Fibroblast of pulmonary artery (primary cell): ENCODE results near the gene CCNC.

Experiments
- DNase-seq: peaks from one replicate; pipeline ENCODE4 v3.0.0-alpha.2; 2010; ENCODE audit warnings: low read depth
- H3K4me3 ChIP-seq: replicated peaks from 2 replicates; pipeline ENCODE4 v1.5.1; 2011; ENCODE audit warnings: low read depth, mild to moderate bottlenecking, control low read depth, low read length, moderate library complexity
- TF ChIP-seq, protein P1 (sequence below): IDR thresholded peaks from 2 replicates; pipeline ENCODE4 v1.5.1; 2011; ENCODE audit warnings: mild to moderate bottlenecking, control low read depth, low read length, inconsistent platforms; ENCODE audit errors: missing control alignments

CCNC gene

DNA sequence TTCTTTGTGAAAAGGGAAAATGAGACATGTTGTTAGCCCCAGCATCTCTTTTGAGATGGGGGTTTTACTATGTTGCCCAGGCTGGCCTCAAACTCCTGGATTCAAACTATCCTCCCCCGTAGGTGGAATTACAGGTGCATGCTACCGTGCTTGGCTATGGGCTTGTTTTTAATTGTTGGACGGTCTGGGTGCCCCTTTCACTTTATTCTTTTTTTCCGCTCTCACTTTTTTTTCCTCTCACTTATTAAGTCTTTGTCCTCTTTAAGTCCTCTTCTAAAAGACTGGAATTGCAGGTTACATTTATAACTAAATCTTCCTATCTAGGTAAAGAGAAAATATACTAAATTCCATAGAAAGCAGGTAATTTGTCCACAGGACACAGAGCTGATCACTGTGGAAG lies 19.3 kb upstream of the CCNC start:
- TF ChIP-seq, protein P1, sequence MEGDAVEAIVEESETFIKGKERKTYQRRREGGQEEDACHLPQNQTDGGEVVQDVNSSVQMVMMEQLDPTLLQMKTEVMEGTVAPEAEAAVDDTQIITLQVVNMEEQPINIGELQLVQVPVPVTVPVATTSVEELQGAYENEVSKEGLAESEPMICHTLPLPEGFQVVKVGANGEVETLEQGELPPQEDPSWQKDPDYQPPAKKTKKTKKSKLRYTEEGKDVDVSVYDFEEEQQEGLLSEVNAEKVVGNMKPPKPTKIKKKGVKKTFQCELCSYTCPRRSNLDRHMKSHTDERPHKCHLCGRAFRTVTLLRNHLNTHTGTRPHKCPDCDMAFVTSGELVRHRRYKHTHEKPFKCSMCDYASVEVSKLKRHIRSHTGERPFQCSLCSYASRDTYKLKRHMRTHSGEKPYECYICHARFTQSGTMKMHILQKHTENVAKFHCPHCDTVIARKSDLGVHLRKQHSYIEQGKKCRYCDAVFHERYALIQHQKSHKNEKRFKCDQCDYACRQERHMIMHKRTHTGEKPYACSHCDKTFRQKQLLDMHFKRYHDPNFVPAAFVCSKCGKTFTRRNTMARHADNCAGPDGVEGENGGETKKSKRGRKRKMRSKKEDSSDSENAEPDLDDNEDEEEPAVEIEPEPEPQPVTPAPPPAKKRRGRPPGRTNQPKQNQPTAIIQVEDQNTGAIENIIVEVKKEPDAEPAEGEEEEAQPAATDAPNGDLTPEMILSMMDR, result no peak
- H3K4me3 ChIP-seq, result no peak overlapping the region
- no peak for DNase-seq

DNA sequence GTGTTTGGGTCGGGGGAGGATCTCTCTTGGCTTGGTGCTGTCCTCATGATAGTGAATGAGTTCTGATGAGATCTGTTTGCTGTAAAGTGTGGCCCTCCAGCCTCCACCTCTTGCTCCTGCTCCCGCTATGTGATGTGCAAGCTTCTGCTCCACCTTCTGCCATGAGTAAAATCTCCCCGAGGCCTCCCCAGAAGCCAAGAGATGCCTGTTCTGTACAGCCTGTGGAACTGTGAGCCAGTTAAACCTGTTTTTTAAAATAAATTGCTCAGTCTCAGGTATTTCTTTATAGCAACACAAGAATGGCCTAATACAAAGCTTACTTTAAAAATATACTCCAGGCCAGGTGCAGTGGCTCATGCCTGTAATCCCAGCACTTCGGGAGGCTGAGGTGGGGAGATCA lies 11.3 kb upstream of the CCNC start:
- no peak overlapping the region for H3K4me3 ChIP-seq
- no peak for DNase-seq
- TF ChIP-seq, protein P1, result no peak

DNA sequence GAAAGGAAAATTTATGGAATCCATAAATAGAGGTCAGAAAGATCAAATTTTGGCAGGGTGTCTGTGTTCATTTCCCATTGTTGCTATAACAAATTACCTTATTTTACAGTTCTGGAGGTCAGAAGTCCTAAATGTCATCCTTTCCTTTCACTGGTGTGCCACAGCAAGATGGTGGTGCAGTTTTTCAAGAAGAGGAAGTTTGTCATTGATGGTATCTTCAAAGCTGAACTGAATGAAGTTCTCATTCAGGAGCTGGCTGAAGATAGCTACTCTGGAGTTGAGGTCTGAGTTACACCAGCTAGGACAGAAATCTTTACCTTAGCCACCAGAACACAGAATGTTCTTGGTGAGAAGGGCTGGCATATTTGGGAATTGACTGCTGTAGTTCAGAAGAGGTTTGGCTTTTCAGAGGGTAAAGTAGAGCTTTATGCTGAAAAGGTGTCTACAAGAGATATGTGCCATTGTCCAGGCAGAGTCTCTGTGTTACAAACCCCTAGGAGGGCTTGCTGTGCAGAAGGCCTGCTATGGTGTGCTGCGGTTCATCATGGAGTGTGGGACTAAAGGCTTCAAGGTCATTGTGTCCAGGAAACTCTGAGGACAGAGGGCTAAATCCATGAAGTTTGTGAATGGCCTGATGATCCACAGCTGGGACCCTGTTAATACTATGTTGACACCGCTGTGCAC lies 7.2 kb upstream of the CCNC start:
- no peak overlapping the region for H3K4me3 ChIP-seq
- DNase-seq, result no peak
- TF ChIP-seq, protein P1, result no peak

DNA sequence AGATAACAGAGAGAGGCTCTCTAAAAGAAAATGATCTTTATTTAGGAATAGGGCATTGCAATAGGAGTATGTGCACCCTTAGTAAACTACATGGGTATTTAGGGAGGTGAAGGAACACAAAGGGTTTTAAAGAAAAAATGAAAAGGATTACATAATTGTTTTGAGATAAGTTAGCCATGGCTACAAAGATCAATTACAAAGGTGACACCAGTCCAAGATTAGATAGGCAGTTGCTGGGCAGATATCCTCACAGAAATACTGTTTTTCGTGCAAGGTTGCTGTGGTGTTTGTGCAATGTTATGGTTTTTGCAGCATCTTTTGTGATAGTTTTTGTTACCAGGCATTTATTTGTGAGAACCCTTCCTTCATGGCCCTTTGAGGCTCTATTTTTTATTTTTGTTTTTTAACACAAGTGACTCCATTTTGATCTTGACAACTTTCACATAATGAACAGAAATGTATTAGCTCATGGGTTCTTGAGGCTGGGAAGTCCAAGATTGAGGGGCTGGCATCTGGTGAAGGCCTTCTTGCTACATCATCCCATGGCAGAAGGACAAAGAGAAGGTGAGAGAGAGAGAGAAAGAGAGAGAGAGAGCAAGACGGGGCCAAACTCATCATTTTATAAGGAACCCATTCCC lies 5.6 kb upstream of the CCNC start:
- H3K4me3 ChIP-seq, result no peak overlapping the region
- no peak for DNase-seq
- TF ChIP-seq, protein P1, result no peak

DNA sequence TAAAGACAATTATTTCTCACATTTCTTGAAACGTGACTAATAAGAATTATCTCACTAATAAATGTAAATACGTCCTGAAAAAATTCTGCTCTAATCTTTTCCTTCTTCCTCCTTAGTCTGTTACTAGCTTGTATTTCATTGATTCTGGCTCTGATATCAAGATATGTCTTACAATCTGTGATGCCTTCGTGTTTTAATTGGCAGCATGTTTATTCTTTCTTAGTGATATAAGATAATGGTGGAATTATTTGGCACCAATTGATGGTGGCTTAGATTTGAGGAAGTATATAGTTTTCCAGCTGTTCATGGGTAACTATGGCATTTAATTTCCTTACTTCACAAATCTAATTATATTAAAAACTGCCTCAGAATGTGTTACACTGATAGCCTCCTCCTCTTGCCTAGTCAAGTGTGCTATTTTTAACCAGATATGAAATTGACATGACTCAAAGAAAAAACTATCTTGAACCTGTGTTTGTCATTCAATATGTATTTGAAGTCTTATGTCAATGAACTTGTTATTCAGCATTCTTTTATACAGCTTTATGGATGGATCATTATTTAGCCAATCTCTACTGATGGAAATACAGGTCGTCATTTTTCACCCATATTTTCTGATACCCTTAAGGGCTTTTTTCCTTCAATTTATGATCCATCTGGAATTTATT lies 5.3 kb downstream of the CCNC start:
- no peak for DNase-seq
- no peak overlapping the region for H3K4me3 ChIP-seq
- TF ChIP-seq, protein P1, result no peak

DNA sequence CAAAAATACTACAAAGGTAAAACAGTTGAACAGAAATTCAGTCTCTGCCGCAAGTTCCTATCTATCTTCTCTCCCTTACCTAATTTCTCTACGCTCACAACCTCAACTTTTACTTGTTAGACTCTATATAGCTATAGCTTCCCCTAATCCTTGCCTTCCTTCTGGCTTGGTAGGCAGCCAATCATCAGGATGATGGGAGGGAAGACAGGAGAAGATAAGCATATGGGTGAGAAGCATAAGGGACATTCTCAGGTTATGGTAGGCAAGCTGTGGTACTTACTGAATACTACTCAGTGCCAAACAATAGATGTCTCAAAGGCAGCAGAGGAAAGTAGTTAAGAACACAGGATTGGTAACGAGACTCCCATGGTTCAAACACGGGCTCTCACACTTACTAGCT lies 7.8 kb downstream of the CCNC start:
- TF ChIP-seq, protein P1, result no peak
- H3K4me3 ChIP-seq, result no peak overlapping the region
- no peak for DNase-seq

DNA sequence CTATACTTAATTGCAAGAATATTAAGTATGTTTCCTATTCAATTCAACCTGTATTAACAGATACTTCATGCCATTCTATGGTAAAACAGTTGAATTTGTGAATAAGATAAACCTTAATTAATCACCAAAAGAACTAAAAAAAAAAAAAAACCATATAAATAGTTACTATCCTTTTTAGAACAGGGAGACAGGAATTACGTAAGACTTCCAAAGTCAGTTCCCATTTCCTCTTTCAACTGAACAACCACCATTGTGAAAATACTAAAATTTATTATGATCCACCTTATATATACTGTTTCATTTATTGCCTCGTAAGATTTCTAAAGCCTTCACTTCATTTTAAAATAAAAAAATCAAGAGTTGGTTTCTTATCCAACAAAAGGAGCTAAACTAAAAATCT lies 9.4 kb downstream of the CCNC start:
- TF ChIP-seq, protein P1, result no peak
- peak; percentile 13 for DNase-seq
- H3K4me3 ChIP-seq, result no peak overlapping the region
